Tibial nerve (tissue), 4 donors: Measurements from ENCODE around the gene EXOC2. TPM values are rescaled to one million over a fixed set of nuclear protein-coding genes. Genes with fewer than 3 reads are reported as not detected.

Experiments used
- DNase-seq, 2 donors: peaks; one replicate each; pipeline ENCODE4 v3.0.0-alpha.2; 2019; ENCODE audit warnings: low spot score in 2 of 2
- H3K27ac ChIP-seq, 4 donors: fragments of 200-600 bp; sonication (generic) in 3 of 4; one replicate each; pipeline ENCODE4 v1.5.1; 2017 to 2019; ENCODE audit warnings: mild to moderate bottlenecking in 1 of 4
- H3K27me3 ChIP-seq, 2 donors: fragments of 200-600 bp; sonication (generic) in 1 of 2; one replicate each; pipeline versions ENCODE4 v1.5.1 to v1.6.0; 2017 to 2019
- H3K36me3 ChIP-seq, 3 donors: fragments of 200-600 bp; sonication (generic); one replicate each; pipeline ENCODE4 v1.5.1; 2018 to 2019
- H3K4me1 ChIP-seq, 4 donors: fragments of 200-600 bp; sonication (generic) in 3 of 4; one replicate each; pipeline ENCODE4 v1.5.1; 2017 to 2019
- H3K4me3 ChIP-seq, 4 donors: fragments of 200-600 bp; sonication (generic) in 3 of 4; one replicate each; pipeline ENCODE4 v1.5.1; 2017 to 2019; ENCODE audit warnings: mild to moderate bottlenecking in 1 of 4, moderate library complexity in 1 of 4
- H3K9me3 ChIP-seq, 4 donors: fragments of 200-600 bp; sonication (generic) in 3 of 4; one replicate each; pipeline ENCODE4 v1.5.1; 2017 to 2019
- EP300 ChIP-seq, 2 donors: sonication (generic); formaldehyde crosslinking; IDR thresholded peaks; one replicate each; pipeline ENCODE4 v1.6.1; 2017; ENCODE audit warnings: antibody characterized with exemption in 2 of 2, mild to moderate bottlenecking in 1 of 2
- POLR2A ChIP-seq, 2 donors: fragments of 450-650 bp; IDR thresholded peaks; one replicate each; pipeline ENCODE4 v1.6.1; 2017; ENCODE audit warnings: antibody characterized with exemption in 2 of 2, mild to moderate bottlenecking in 2 of 2, moderate library complexity in 2 of 2
- WGBS, 2 donors: methylation state at CpG; one replicate each; pipeline ENCODE4 v1.1.5; 2018; 5-methylcytosine and 5-hydroxymethylcytosine counted together
- total RNA-seq, 4 donors: library from RNA; depleted of rRNA; stranded (reverse); fragments of >200 nt; gene quantifications; one replicate each; pipeline ENCODE4 v1.1.0, GENCODE V29; 2016
- TF ChIP-seq, protein P1 (sequence below), 5 experiments: fragments of 200-600 bp in 3 of 5; fragments of 450-650 bp in 2 of 5; sonication (generic) in 3 of 5; IDR thresholded peaks; one replicate each; pipeline ENCODE4 v1.5.1; 2016 to 2019; ENCODE audit warnings: antibody characterized with exemption in 5 of 5, mild to moderate bottlenecking in 3 of 5, moderate library complexity in 2 of 5

Gene EXOC2
- total RNA-seq, 4 donors from 2014 or later, result 20.8 to 30.0 (median 24.1) TPM

GRCh38 chr6:708237-708598, 15.3 kb upstream of the EXOC2 start:
- peaks cover 0 to 15% (median 3%) of the 10 kb centered on the region in 4 donors for H3K4me1 ChIP-seq
- H3K27ac ChIP-seq, result no peak overlapping the region
- no peak overlapping the region for H3K4me3 ChIP-seq
- no peaks in the 10 kb centered on the region for H3K36me3 ChIP-seq
- TF ChIP-seq EP300 (IDR thresholded peaks at IDR 0.05), result no peak
- no peaks in the 10 kb centered on the region for H3K9me3 ChIP-seq
- WGBS, 2 donors, result 60 to 66% methylated on average over 6 of the region's 6 CpGs
- H3K27me3 ChIP-seq, result no peaks in the 10 kb centered on the region
- DNase-seq, result no peak

- H3K4me1 ChIP-seq, result peaks cover 0 to 15% (median 3%) of the 10 kb centered on the region in 4 donors
- DNase-seq, result no peak
- no peak for TF ChIP-seq POLR2A (IDR thresholded peaks at IDR 0.05)
- no peak for TF ChIP-seq EP300 (IDR thresholded peaks at IDR 0.05)
- TF ChIP-seq, protein P1, sequence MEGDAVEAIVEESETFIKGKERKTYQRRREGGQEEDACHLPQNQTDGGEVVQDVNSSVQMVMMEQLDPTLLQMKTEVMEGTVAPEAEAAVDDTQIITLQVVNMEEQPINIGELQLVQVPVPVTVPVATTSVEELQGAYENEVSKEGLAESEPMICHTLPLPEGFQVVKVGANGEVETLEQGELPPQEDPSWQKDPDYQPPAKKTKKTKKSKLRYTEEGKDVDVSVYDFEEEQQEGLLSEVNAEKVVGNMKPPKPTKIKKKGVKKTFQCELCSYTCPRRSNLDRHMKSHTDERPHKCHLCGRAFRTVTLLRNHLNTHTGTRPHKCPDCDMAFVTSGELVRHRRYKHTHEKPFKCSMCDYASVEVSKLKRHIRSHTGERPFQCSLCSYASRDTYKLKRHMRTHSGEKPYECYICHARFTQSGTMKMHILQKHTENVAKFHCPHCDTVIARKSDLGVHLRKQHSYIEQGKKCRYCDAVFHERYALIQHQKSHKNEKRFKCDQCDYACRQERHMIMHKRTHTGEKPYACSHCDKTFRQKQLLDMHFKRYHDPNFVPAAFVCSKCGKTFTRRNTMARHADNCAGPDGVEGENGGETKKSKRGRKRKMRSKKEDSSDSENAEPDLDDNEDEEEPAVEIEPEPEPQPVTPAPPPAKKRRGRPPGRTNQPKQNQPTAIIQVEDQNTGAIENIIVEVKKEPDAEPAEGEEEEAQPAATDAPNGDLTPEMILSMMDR (IDR thresholded peaks at IDR 0.05), result no peak
- 93 to 94% methylated on average over 10 of the region's 10 CpGs for WGBS, 2 donors
- no peaks in the 10 kb centered on the region for H3K36me3 ChIP-seq
- H3K4me3 ChIP-seq, result no peak overlapping the region
- peaks cover 0 to 4% of the 10 kb centered on the region in 2 donors for H3K27me3 ChIP-seq
- no peak overlapping the region for H3K27ac ChIP-seq
- H3K9me3 ChIP-seq, result no peaks in the 10 kb centered on the region
Measured at GRCh38 chr6:707576-708236, 14.8 kb upstream of the EXOC2 start.

DNA sequence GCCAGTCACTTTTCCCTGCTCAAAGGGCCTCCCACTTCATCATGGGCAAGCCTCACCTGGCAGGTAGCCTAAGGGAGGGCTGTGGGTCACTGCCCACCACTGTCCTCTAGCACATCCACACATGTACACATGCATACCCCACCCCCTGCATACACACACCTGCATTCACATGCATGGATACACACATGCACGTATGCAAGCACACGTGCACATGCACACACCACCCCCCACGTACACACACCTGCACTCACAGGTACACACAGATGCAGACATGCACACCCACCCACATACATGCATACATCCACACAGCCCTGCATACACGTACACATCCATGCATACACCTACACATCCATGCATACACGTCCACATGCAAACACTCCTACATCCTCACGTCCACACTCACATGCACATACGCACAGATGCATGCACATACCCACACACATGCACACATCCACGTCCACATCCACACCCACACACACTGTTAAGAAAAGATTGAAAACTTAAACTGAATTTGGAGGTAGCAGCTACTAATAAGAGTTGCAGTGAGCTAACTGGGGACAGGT, 14.0 kb upstream of the EXOC2 start:
- DNase-seq, result no peak
- Histone ChIP-seq H3K9me3 (no peaks in the 10 kb centered on the region), H3K27me3 (peaks cover 0 to 4% of the 10 kb centered on the region in 2 donors), H3K27ac (no peak overlapping the region), H3K4me1 (peaks cover 0 to 13% (median 3%) of the 10 kb centered on the region in 4 donors), H3K36me3 (no peaks in the 10 kb centered on the region), H3K4me3 (no peak overlapping the region)
- 80 to 85% methylated on average over 8 of the region's 8 CpGs for WGBS, 2 donors
- no peak for TF ChIP-seq POLR2A (IDR thresholded peaks at IDR 0.05)
- no peak for TF ChIP-seq EP300 (IDR thresholded peaks at IDR 0.05)
- TF ChIP-seq, protein P1 (IDR thresholded peaks at IDR 0.05), result no peak

DNA sequence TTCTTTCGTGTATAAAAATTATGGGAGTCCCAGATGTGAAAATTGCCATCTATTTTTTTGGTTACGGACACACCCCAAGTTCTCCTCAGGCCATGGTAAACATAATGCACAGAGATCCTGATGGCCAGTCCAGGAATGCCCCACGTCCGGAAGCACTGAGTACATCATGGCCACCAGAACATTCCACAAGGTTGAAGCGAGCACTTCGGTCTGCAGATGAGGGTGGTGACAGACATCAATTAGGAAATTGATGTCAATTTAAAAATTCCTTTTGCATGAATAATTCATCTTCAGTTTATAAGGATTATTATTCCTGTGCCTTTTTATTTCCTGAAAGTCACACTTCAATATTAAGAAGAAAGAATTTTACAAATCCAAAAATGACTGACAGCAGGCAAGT, 13.2 kb upstream of the EXOC2 start:
- DNase-seq, result no peak
- Histone ChIP-seq H3K4me3 (no peak overlapping the region), H3K27me3 (peaks cover 0 to 4% of the 10 kb centered on the region in 2 donors), H3K27ac (no peak overlapping the region), H3K4me1 (peaks cover 0 to 8% (median 3%) of the 10 kb centered on the region in 4 donors), H3K36me3 (no peaks in the 10 kb centered on the region), H3K9me3 (no peaks in the 10 kb centered on the region)
- no peak for TF ChIP-seq POLR2A (IDR thresholded peaks at IDR 0.05)
- TF ChIP-seq, protein P1 (IDR thresholded peaks at IDR 0.05), result no peak
- WGBS, 2 donors, result 87 to 88% methylated on average over 6 of the region's 6 CpGs

GRCh38 chr6:705047-705446, 12.1 kb upstream of the EXOC2 start:
- no peak overlapping the region for H3K4me3 ChIP-seq
- H3K27me3 ChIP-seq, result peaks cover 0 to 4% of the 10 kb centered on the region in 2 donors
- DNase-seq, result no peak
- no peaks in the 10 kb centered on the region for H3K36me3 ChIP-seq
- WGBS, 2 donors, result 57 to 58% methylated on average over 4 of the region's 4 CpGs
- H3K9me3 ChIP-seq, result no peaks in the 10 kb centered on the region
- no peak overlapping the region for H3K27ac ChIP-seq
- peaks cover 0 to 2% (median under 1%) of the 10 kb centered on the region in 4 donors for H3K4me1 ChIP-seq
- TF ChIP-seq, protein P1 (IDR thresholded peaks at IDR 0.05), result no peak
- TF ChIP-seq POLR2A (IDR thresholded peaks at IDR 0.05) (no peak), EP300 (IDR thresholded peaks at IDR 0.05) (no peak)
